Hematopoietic multipotent progenitor cell (in vitro differentiated cells): Measurements from ENCODE around the gene LARP1B. TPM values are rescaled to one million over a fixed set of nuclear protein-coding genes. Genes with fewer than 3 reads are reported as not detected.
"Not testable (repeated sequence)": the region's sequence is repeated elsewhere in the genome, so short reads cannot be mapped to it uniquely, and the experiment has no call there.

ENCODE experiments used
- DNase-seq, 3 donors: peaks; one replicate each; pipeline ENCODE4 v3.0.0-alpha.2; 2011 to 2015; ENCODE audit warnings: low read depth in 2 of 3, low spot score in 2 of 3
- total RNA-seq: library from RNA; depleted of rRNA; stranded (reverse); fragments of >200 nt; gene quantifications from one replicate; pipeline ENCODE4 v1.2.3, GENCODE V29; 2012

LARP1B gene
- total RNA-seq, result 6.7 TPM

DNA sequence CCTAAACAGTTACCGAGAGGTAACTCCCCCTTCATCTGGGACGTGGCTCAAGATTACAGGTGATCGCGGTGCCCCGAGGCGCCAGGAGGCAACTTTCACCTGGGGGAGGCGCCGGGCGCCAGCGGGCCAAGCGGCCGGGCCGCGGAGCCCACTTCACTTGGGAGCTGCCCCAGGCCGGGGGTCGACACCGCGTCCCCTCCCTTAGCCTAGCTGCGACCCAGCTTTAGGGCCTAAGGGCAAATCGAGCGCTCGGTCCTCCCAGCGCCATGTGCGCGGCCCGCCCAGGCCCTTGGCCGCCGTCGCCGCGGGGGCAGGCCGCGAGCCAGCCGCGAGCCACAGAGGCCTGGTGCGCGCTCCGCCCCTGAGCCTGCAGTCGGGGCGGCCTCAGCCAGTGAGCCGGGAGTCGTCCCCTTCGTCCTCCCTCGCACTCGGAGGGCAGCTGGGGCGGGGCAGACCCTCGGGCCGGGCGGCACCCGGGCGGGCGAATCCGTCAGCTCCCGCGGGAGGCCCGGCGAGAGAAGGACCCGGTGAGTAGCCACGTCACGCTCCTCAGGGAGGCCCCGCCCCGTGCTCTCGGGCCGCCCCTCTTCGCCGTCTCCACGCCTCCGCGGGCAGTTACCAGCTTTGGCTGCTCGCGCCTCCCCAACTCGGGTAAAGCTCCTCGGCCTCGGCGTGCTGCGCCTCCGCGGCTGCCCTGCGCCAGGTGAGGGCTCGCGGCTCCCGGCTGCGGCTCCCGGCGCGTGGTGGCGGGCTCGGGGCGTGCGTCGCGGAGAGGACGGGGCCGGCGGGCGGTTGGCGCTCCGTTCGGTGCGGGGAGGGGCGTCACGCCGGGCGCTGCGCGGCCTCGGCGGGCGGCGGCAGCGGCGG is at the start of gene LARP1B:
LARP1B (plus strand) TSS at position 614 of the 867 bp plus-strand sequence. CDS start 13,640 bp downstream, outside the sequence.
- DNase-seq, result peak; percentile 72 to 97 (median 95)

DNA sequence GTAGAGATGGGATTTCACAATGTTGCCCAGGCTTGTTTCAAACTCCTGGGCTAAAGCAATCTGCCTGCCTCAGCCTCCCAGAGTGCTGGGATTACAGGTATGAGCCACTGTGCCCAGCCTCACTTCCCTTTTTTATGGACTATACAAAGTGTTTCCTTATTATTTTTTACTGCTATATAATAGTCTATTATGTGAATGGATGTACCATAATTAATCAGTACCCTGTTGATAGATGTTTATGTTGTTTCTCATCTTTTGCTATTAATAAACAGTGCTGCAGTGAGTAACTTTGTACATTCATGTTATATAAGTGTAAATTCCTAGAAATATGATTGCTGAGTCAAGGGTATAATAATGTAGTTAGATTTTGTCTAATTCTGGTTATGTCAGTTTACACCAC is 35.8 kb upstream of the LARP1B start:
- no peak for DNase-seq

DNA sequence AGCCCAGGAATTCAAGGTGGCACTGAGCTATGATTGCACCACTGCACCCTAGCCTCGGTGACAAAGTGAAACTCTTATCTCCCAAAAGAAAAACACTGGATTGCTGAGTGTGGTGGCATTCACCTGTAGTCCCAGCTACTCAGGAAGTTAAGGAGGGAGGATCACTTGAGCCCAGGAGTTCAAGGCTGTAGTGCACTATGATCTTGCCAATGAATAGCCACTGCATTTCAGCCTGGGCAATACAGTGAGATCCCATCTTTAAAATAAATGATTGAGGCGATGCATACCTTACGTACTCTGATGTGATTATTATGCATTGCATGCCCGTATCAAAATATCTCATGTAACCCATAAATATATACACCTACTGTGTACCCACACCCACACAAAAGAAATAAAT is 31.2 kb upstream of the LARP1B start:
- DNase-seq, result no peak

DNA sequence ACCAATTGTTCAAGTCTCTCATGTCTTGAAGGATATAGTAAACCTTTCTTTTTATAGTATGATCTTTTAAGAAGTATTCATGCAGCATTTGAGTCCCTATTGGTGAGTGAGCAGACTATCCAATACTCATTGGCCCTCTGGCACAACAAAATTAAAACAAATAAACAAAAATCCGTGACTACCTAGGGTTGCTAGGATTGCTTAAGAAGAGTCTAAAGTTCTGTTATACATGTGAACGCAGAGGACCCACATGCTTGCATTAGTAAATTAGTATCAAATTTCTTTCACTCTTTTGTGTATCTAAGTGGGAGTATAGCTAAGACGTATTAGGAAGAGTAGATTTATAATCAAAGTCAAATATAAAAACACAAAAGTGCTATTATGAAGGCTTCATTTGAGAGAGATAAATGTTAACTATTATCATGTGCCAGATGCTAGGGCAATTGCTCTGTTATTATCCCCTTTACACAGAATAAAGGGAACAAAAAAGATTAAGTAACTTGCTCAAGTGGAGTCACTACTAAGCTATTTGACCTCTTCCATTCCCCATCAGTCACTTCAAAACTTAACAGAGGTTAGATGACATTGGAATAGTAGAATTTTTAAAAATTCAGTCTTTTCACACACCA is 29.2 kb upstream of the LARP1B start:
- DNase-seq, result no peak

DNA sequence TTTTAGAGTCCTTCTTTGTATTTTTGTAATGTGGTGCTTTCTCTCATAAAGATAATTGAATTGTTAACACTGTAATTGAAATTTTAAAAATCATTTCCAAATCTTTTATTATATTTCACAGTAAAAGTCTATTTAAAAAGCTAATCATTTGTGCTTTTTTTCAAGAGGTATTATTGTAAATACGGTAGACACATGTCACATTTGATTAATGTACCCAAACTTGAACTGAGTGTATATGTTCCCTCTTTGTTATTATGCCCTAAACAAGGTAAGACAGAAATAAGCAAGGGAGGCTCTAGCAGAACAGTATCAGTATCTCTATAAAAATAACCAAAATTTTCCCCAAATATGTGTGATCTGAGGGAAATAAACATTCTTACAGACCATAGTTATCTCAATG is 21.5 kb upstream of the LARP1B start:
- DNase-seq, result no peak

DNA sequence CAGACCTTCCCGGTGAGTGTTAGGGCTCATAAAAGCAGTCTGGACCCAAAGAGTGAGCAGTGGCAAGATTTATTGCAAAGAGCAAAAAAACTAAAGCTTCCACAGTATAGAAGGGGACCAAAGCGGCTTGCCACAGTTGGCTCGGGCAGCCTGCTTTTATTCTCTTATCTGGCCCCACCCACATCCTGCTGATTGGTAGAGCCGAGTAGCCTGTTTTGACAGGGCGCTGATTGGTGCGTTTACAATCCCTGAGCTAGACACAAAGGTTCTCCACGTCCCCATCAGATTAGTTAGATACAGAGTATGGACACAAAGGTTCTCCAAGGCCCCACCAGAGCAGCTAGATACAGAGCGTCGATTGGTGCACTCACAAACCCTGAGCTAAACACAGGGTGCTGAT is 14.1 kb upstream of the LARP1B start:
- DNase-seq, result not testable (repeated sequence)

DNA sequence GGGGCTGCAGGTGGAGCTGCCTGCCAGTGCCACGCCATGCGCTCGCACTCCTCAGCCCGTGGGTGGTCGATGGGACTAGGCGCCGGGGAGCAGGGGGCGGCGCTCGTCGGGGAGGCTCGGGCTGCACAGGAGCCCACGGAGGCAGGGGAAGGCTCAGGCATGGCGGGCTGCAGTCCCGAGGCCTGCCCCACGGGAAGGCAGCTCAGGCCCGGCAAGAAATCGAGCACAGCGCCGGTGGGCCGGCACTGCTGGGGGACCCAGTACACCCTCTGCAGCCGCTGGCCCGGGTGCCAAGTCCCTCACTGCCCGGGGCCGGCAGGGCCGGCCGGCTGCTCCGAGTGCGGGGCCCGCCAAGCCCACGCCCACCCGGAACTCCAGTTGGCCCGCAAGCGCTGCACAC is 13.6 kb upstream of the LARP1B start:
- DNase-seq, result not testable (repeated sequence)

DNA sequence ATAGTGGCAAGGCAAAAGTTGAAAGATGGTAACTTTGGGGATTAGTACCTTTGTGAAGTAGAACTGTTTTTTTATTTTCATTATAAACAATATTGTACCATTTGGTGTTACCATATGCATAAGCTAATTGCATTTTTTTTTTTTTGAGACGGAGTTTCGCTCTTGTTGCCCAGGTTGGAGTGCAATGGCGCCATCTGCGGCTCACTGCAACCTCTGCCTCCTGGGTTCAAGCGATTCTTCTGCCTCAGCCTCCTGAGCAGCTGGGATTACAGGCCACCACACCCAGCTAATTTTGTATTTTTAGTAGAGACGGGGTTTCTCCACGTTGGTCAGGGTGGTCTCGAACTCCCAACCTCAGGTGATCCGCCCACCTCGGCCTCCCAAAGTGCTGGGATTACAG is 9.9 kb upstream of the LARP1B start:
- DNase-seq, result peak in 1 of 3 donors; percentile 27

DNA sequence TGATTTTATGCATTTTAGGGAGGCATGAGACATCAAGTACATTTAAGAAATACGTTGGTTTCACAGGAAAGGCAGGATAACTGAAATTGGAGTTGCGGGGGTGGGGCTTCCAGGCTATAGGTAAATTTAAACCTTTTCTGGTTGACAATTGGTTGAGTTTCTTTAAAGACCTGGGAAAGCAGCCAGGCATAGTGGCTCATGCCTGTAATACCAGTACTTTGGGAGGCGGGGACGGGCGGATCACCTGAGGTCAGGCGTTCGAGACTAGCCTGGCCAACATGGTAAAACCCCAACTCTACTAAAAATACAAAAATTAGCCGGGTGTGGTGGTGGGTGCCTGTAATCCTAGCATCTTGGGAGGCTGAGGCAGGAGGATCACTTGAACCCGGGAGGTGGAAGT is 6.2 kb upstream of the LARP1B start:
- DNase-seq, result not testable (repeated sequence)

DNA sequence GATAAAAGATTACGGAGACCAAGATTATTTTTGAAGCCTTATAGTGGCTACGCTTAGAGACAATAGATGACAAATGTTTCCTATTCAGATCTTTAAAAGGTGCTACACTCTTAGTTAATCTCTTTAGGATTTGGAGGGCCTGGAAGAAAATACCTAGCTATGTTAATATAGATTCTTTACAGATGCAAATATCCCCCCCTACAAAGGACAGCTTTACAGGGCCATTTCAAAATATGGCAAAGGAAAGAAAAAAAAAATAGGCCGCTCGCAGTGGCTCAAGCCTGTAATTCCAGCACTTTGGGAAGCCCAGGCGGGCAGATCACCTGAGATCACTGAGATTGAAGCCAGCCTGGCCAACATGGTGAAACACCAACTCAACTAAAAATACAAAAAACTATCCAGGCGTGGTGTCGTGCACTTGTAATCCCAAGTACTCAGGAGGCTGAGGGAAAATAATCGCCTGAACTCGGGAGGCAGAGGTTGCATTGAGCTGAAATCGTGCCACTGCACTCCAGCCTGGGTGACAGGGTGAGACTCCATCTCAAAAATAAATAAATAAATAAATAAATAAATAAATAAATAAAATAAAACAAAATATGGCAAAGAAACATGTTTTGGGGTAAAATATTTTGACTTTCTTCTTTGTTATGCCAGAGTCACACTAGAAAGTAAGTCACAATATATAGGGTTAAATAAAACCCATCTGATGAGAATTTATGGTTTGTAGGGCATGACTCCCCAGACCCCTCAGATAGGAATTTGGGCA is 5.5 kb upstream of the LARP1B start:
- DNase-seq, result not testable (repeated sequence)

DNA sequence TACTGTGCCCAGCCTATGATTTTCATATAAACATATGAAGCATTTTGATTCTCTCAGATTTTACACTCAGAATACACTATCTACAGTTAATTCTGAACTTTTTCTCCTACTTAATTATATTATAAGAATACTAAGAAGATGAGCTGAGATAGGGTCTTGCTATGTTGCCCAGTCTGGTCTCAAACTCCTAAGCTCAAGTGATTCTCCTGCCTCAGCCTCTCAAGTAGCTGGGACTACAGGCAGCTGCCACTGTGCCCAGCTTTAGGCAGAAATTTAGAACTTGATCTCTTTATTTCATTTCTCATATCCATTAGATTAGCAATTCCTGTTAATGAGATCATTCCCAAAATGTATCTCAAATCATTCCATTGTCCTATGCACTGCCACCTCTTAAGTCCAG is 4.7 kb upstream of the LARP1B start:
- no peak for DNase-seq

DNA sequence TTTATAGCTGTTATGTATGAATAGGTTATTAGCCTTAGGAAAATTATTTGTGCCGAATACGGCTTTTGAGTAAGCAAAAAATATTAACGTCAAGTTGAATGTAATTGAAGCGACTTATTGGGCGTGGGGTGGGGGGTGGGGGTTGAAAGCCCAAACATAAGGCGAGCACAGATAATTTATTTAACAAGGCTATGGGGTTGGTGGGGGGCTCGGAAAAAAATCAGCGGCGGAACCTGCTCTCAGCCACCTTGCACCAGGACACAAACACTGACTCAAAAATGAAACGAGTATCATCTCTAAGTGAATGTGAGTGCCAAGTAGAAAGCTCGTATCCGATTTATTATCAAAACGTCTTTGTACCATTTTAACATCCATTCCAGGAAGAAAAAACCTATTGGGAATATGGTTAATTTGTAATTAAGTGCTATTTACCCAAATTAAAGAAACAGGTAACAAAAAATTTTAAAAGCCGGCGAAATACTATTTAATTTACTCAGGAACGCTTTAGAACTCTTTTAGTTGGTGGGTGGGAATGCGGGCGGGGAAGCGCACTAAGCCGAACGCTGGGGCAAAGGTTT is 902 bp upstream of the LARP1B start:
- peak in 2 of 3 donors; percentile 3 to 18 for DNase-seq

DNA sequence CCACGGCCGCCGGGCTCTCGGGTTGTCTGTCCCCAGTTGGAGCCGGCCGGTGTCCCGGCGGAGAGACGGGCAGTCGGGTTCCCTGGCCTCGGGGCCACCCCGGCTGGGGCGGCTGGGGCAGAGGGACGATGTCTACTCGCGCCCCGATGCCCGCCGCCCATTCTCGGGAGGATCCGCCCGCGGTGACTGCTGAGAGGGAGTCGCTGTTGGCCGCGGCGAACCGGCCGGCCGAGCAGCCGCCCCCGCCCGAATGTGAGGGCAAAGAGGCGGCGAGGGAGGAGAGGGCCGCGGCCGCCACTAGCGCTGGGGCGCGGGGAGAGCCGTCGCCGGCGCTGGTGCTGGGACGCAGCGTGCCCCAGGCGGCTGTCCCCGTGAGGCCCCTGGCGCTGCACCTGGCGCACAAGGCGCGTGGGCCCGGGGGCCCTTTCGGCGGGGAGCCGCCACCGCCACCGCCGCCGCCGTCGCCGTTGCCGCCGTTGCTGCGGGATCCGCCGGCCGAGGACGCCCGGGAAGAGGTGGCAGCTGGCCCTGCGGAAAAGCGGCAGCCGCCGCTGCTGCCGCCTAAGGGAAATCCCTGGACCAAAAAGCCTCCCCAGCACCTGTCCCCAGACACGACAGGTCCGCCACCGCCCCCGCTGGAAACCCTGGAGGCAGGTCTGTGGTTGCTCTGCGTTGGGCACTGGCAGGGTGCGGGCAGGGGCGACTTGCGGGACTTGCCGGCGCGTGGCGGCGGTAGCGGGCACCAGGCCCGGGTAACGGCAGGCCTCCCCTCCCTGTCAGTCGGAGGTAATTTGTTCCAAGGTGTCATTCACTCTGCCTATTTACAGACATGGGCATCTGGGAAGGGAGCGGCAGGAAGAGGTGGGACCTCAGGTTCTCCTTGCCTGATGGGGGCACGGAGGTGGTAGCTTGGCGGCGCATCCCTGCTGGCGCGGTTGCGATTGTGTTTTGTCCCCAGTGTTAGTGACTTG is 739 bp downstream of the LARP1B start:
- peak; percentile 32 to 68 (median 63) for DNase-seq

DNA sequence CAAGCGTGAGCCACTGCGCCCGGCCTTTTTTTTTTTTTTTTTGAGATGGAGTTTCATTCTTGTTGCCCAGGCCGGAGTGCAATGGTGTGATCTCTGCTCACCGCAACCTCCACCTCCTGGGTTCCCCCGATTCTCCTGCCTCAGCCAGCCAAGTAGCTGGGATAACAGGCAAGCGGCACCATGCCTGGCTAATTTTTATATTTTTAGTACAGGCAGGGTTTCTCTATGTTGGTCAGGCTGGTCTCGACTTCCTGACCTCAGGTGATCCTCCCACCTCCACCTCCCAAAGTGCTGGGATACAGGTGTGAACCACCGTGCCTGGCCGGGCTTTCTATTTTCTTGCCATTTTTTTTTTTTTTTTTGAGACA is 5.3 kb downstream of the LARP1B start:
- not testable (repeated sequence) for DNase-seq

DNA sequence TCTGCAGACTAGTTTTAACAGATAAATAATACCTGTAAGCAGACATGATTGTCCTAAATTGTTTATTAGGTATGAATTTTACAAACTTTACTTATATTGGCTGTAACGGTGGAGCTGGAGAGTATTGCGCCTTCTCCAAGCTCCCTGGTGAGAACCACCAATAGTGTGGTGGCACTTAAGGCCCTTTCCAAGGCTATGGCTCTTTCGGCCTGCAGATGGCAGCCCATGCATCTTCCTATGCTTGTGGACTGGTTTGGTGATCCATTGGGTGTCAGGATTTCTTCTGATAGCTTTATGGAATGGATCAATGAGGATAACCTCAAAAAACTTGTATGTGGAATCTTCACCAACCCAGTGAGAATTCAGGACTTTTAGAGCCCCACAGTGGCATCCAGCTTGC is 7.8 kb downstream of the LARP1B start:
- peak in 2 of 3 donors; percentile 16 to 41 for DNase-seq

DNA sequence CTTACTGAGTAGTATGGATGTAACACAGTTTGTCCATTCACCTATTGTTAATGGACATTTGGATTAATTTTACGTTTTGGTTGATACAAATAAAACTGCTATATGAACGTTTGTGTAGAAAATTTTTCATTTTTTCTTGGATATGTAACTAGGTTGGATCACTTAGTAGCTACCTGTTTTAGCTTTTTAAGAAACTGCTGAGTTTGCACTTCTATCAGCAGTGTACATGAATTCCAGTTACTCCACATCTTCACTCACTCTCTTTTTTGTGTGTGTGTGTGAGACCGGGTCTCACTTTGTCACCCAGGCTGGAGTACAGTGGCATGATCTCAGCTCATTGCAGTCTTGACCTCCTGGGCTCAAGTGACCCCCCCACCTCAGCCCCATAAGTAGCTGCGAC is 15.4 kb downstream of the LARP1B start:
- no peak for DNase-seq

DNA sequence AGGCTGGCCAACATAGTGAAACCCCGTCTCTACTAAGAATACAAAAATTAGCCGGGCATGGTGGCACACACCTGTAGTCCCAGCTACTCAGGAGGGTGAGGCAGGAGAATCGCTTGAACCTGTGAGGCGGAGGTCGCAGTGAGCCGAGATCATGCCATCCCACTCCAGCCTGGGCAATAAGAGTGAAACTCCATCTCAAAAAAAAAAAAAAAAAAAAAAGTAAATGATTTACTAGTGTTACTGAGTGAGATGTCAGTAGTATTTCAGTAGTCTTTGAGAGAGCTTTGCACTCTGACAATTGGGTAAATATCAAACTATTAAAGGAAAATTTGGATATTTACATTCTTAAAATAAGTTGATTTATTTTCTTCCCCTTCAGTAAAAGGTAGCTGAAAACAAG is 34.2 kb downstream of the LARP1B start:
- DNase-seq, result not testable (repeated sequence)

DNA sequence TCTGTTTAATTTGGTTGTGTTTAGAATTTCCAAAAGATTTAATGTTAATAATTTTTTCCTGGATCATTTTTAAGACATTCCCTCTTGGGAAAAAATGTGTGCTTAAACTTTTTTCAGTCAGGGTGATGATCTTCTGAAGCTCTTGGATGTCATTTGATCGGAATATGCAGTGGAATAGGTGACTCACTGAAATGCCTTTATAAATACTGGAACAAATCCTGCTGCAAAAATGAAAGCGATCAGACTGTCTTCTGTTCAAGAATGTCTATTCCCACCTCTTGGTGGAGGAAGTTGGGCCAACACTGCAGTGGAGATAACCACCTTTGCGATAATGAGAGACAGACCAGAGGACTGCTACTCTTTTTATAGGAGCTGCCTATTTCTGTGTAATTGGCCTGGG is 46.7 kb downstream of the LARP1B start:
- no peak for DNase-seq

DNA sequence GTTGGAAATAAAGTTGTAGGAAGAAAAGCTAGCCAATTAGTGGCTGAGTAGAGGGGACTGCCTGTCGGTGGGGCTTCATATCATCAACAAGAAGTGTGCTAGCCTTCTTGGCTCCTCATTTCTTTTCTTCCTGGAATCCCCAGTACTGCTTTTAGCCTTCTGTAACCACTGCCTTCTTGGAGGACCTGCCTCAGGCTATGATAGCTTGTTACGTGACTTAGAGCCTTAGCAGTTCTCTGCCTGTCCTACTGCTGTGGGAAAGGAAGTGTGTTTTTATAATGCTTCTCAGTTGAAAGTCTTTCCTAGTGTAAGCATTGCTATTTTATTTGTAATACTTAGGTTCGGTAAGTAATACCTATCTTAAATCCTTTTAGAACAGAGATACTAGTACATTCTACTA is 61.9 kb downstream of the LARP1B start:
- DNase-seq, result no peak

DNA sequence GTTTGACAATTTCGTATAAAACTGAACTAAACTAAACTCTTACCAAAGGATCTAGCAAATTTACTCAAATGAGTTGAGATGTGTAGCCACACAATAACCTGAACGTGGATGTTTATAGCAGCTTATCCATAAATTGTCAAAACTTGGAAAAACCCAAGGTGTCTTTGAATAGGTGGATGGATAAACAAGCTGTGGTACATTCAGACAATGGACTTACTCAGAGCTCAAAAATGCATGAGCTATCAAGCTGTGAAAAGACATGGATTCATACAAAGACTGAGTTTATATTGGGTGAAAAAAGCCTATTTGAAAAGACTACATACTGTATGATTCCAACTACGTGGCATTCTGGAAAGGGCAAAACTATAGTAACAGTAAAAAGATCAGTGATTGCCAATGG is 69.5 kb downstream of the LARP1B start:
- no peak for DNase-seq
